ENCODE results near the gene KCNQ1. TPM values are rescaled to one million over a fixed set of nuclear protein-coding genes. Genes with fewer than 3 reads are reported as not detected.

The KCNQ1 gene
- total RNA-seq, 1 experiment from 2014 or later = 2.3 TPM

DNA sequence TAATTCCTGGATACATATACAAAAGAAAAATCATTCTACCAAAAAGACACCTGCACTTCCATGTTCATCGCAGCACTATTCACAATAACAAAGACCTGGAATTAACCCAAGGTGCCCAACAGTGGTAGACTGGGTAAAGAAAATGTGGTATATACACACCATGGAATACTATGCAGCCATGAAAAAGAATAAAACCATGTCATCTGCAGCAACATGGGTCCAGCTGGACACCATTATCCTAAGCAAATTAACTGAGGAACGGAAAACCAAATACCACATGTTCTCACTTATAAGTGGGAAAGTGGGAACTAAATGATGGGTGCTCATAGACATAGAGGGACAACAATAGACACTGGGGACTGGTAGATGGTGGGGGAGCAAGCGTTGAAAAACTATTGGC is 5.0 kb upstream of the KCNQ1 start:
- no peaks in the 10 kb centered on the region for H3K9me3 ChIP-seq (ENCODE audit: control insufficient read depth, low read depth, low read length)
- H2AK5ac ChIP-seq (ENCODE audit: insufficient read length, low read length) = no peak overlapping the region
- H3K23me2 ChIP-seq (ENCODE audit: insufficient read length, low read depth, low read length, poor library complexity, severe bottlenecking) = peaks cover 4% of the 10 kb centered on the region
- no peaks in the 10 kb centered on the region for H3K4me1 Mint-ChIP-seq
- no peak overlapping the region for H3K23ac ChIP-seq (ENCODE audit: insufficient read length, low read depth, low read length)
- H3K4me1 ChIP-seq (ENCODE audit: insufficient read depth, low read length) = no peaks in the 10 kb centered on the region
- H3K18ac ChIP-seq (ENCODE audit: insufficient read length, low read depth, low read length) = no peak overlapping the region
- H2BK5ac ChIP-seq (ENCODE audit: insufficient read length, low read length) = no peak overlapping the region
- H3K9ac ChIP-seq (ENCODE audit: extremely low read depth, insufficient read length, low read length) = no peak overlapping the region
- H2BK20ac ChIP-seq (ENCODE audit: low read depth, low read length, poor library complexity, severe bottlenecking) = no peak overlapping the region
- no CpG with 5 or more reads among the region's 3 CpGs for WGBS (ENCODE audit: extremely low coverage, insufficient read length, low lambda C conversion rate)
- H3K79me1 ChIP-seq (ENCODE audit: insufficient read depth, low read depth, low read length, poor library complexity, severe bottlenecking) = no peaks in the 10 kb centered on the region
- no peak overlapping the region for H3T11ph ChIP-seq (ENCODE audit: low read length)
- H3K4me3 Mint-ChIP-seq = no peak overlapping the region
- H3K14ac ChIP-seq (ENCODE audit: insufficient read depth, low read length) = no peak overlapping the region
- peaks cover 3 to 10% of the 10 kb centered on the region in 2 experiments; a peak in 3 of 5 replicates for H3K9me3 Mint-ChIP-seq
- no peak overlapping the region for H2BK120ac ChIP-seq (ENCODE audit: low read depth, low read length, poor library complexity, severe bottlenecking)
- H4K5ac ChIP-seq (ENCODE audit: insufficient read length, low read depth, low read length) = no peak overlapping the region
- no peak overlapping the region for H3K56ac ChIP-seq (ENCODE audit: insufficient read length, low read depth, low read length)
- H3K79me2 ChIP-seq (ENCODE audit: insufficient read depth, low read length) = no peaks in the 10 kb centered on the region
- H3K27me3 ChIP-seq (ENCODE audit: insufficient read depth, low read length) = peaks cover 4% of the 10 kb centered on the region; the same call in 1 of the 2 replicates
- H4K8ac ChIP-seq (replicated peaks; ENCODE audit: insufficient read length, low read depth, low read length) = no peak overlapping the region
- H3K36me3 Mint-ChIP-seq (ENCODE audit: insufficient read depth in 1 of 3, low read depth in 3 of 3) = no peaks in the 10 kb centered on the region
- H2BK12ac ChIP-seq (ENCODE audit: insufficient read length, low read depth, low read length) = no peak overlapping the region
- H3K27ac Mint-ChIP-seq = no peak overlapping the region
- no peaks in the 10 kb centered on the region for H4K20me1 ChIP-seq (ENCODE audit: control insufficient read depth, insufficient read depth, insufficient read length)
- H4K91ac ChIP-seq (ENCODE audit: insufficient read length, low read depth, low read length) = no peak overlapping the region
- TF ChIP-seq, protein P1, sequence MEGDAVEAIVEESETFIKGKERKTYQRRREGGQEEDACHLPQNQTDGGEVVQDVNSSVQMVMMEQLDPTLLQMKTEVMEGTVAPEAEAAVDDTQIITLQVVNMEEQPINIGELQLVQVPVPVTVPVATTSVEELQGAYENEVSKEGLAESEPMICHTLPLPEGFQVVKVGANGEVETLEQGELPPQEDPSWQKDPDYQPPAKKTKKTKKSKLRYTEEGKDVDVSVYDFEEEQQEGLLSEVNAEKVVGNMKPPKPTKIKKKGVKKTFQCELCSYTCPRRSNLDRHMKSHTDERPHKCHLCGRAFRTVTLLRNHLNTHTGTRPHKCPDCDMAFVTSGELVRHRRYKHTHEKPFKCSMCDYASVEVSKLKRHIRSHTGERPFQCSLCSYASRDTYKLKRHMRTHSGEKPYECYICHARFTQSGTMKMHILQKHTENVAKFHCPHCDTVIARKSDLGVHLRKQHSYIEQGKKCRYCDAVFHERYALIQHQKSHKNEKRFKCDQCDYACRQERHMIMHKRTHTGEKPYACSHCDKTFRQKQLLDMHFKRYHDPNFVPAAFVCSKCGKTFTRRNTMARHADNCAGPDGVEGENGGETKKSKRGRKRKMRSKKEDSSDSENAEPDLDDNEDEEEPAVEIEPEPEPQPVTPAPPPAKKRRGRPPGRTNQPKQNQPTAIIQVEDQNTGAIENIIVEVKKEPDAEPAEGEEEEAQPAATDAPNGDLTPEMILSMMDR (conservative IDR thresholded peaks at IDR 0.05) = no peak
- H2BK15ac ChIP-seq (ENCODE audit: low read depth, low read length) = no peak overlapping the region
- H3K4me2 ChIP-seq (ENCODE audit: insufficient read depth, insufficient read length, low read length) = no peak overlapping the region
- no peak overlapping the region for H2AFZ ChIP-seq (ENCODE audit: low read length)
- H3K4ac ChIP-seq (ENCODE audit: low read depth, low read length) = no peak overlapping the region
- H3K27me3 Mint-ChIP-seq (ENCODE audit: low read depth) = peaks cover 75% of the 10 kb centered on the region
- no peak overlapping the region for H3K27ac ChIP-seq (ENCODE audit: insufficient read length, low read depth, low read length)
- no peak for DNase-seq

Measured in H9 (cell line).